GM18951 (cell line): ENCODE results near the gene STEAP3.

Experiments
- POLR2A ChIP-seq: IDR thresholded peaks from 4 replicates; pipeline ENCODE4 v1.6.1; 2011; ENCODE audit warnings: mild to moderate bottlenecking; ENCODE audit not compliant: insufficient read length, insufficient read depth; ENCODE audit errors: extremely low read depth
- in situ Hi-C: fragments of 300-500 bp; cut with MboI; formaldehyde crosslinking; loops from one replicate; pipeline ENCODE4 v1.12.0; 2022; ENCODE audit warnings: low sequenced_read_pairs, mixed read lengths, inconsistent platforms; ENCODE audit not compliant: unreplicated experiment

The STEAP3 gene

GRCh38 chr2:119288576-119288975 lies 64.9 kb downstream of the STEAP3 start:
- TF ChIP-seq POLR2A, result no peak
- in situ Hi-C loops, result loop anchor here (25.0 kb wide), 1 partner anchor 401 kb away; no protein-coding TSS in a partner anchor

GRCh38 chr2:119289093-119289492 lies 65.5 kb downstream of the STEAP3 start:
- in situ Hi-C loops, result loop anchor here (25.0 kb wide), 1 partner anchor 402 kb away; no protein-coding TSS in a partner anchor
- no peak for TF ChIP-seq POLR2A

- in situ Hi-C loops, result loop anchor here (25.0 kb wide), 1 partner anchor 402 kb away; no protein-coding TSS in a partner anchor
- no peak for TF ChIP-seq POLR2A
Observed at GRCh38 chr2:119289642-119290041, 66.0 kb downstream of the STEAP3 start.

GRCh38 chr2:119290859-119291587 lies 67.4 kb downstream of the STEAP3 start:
- in situ Hi-C loops, result loop anchor here (25.0 kb wide), 1 partner anchor 404 kb away; no protein-coding TSS in a partner anchor
- TF ChIP-seq POLR2A, result no peak

DNA sequence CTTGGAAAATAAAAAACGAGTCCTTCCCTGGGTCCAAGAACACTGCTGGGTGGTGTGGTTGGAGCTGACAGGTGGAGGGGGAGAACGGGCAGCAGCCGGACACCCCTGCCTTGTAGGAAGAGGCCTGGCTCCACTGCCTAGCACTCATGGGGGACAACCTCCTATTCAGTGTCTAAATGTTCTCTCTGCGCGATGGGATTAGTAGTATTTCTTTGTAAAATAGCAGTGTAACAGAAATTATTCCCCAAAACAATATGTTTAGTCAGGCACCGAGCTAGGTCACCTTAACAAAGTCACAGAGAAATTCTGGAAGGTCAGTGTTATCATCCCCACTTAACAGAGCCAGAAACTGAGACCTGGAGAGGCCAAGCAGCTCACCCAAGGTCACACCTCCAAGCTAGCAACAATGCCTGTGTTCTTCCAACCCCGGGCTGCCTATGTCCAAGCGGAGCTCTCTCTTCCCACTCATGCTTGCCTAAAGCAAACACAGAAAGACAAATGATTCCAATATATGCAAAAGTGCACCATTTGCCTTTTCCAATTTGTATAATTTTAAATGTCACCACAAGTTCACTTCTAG lies 68.0 kb downstream of the STEAP3 start:
- in situ Hi-C loops, result loop anchor here (25.0 kb wide), 1 partner anchor 404 kb away; no protein-coding TSS in a partner anchor
- TF ChIP-seq POLR2A, result no peak

DNA sequence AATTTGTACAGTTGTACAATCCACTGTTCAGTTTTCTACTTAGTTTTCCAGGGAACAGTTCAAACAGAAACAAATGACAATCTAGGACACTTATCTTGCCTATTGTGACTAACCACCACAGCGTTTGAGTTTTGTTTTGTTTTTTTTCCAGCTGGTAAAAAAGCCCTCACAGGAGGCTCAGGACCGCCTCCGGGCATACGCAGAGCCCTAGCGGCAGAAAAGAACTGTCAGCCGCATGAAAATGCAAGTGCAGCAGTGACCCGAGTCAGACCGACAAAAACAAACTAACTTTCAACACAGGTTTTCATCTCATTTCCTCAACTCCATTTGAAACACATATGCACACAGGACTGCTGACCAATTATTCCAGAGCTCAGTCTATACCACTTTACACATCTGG lies 68.6 kb downstream of the STEAP3 start:
- in situ Hi-C loops, result loop anchor here (25.0 kb wide), 1 partner anchor 405 kb away; no protein-coding TSS in a partner anchor
- no peak for TF ChIP-seq POLR2A

DNA sequence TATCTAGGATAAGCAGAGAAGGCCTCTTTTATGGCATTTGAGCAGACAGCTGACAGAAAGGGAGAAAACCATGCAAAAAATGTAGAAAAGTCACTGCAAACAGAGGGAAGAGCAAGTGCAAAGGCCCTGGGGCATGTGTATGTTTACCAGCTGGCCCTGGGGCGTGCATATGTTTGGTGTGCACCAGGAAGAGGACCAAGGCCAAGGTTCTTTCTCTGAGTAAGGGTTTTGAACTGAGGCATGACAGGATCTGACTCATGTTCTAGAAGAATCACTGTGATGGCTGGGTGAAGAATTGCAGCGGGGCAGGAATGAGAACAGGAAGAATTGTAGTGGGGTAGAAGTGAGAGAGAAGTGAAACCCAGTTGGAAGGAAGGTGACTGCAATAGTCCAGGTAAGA lies 69.6 kb downstream of the STEAP3 start:
- TF ChIP-seq POLR2A, result no peak
- in situ Hi-C loops, result loop anchor here (25.0 kb wide), 1 partner anchor 406 kb away; no protein-coding TSS in a partner anchor

- no peak for TF ChIP-seq POLR2A
Observed at GRCh38 chr2:119293900-119294299, 70.3 kb downstream of the STEAP3 start.

GRCh38 chr2:119294671-119295070 lies 71.0 kb downstream of the STEAP3 start:
- TF ChIP-seq POLR2A, result no peak
- in situ Hi-C loops, result loop anchor here (25.0 kb wide), 1 partner anchor 407 kb away; no protein-coding TSS in a partner anchor

More at GRCh38 chr2:119293900-119294299, 70.3 kb downstream of the STEAP3 start:
- in situ Hi-C loops, result loop anchor here (25.0 kb wide), 1 partner anchor 407 kb away; no protein-coding TSS in a partner anchor

GRCh38 chr2:119295688-119296375 lies 72.2 kb downstream of the STEAP3 start:
- in situ Hi-C loops, result loop anchor here (25.0 kb wide), 1 partner anchor 409 kb away; no protein-coding TSS in a partner anchor
- no peak for TF ChIP-seq POLR2A

- TF ChIP-seq POLR2A, result no peak
- in situ Hi-C loops, result no loop called here
Observed at GRCh38 chr2:119301413-119301812, 77.8 kb downstream of the STEAP3 start.

GRCh38 chr2:119304847-119305246 lies 81.2 kb downstream of the STEAP3 start:
- TF ChIP-seq POLR2A, result no peak
- in situ Hi-C loops, result no loop called here

- in situ Hi-C loops, result no loop called here
- TF ChIP-seq POLR2A, result no peak
Observed at GRCh38 chr2:119305497-119306195, 82.0 kb downstream of the STEAP3 start.

DNA sequence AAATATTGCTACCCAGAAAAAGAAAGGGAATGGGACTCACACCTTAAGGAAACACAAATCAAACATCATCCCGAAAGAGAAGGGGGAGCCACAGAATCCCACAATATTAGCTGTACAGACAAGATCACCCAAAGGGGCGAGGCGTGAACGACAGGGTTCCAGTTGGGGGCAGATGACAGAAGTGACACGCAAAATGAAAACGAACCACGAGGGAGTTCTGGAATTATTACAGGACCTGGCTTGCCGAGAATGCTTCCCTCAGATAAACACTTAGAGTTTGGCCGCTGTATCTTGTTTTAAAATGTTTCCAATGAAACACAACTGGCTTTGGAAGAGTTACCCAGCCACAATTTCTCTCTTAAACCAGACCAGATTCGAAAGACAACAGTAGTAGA lies 82.6 kb downstream of the STEAP3 start:
- in situ Hi-C loops, result no loop called here
- TF ChIP-seq POLR2A, result no peak
